Upper lobe of right lung (tissue), 1 donor: ENCODE results near the gene FARP2. TPM values are rescaled to one million over a fixed set of nuclear protein-coding genes. Genes with fewer than 3 reads are reported as not detected.

Source experiments
- ATAC-seq: fragments of 200-7000 bp; cut with Tn5 transposase; one replicate; pipeline ENCODE4 v1.9.1; 2020; ENCODE audit warnings: mild to moderate bottlenecking, moderate library complexity
- DNase-seq: peaks from one replicate; pipeline ENCODE4 v3.0.0-alpha.2; 2020
- H3K27ac ChIP-seq: fragments of 200-600 bp; one replicate; pipeline ENCODE4 v1.8.0; 2022
- H3K27me3 ChIP-seq: fragments of 200-600 bp; one replicate; pipeline ENCODE4 v1.8.0; 2022; ENCODE audit warnings: mild to moderate bottlenecking
- H3K36me3 ChIP-seq: fragments of 200-600 bp; one replicate; pipeline ENCODE4 v1.8.0; 2022
- H3K4me1 ChIP-seq: fragments of 200-600 bp; one replicate; pipeline ENCODE4 v1.8.0; 2022
- H3K4me3 ChIP-seq: fragments of 200-600 bp; one replicate; pipeline ENCODE4 v1.8.0; 2022; ENCODE audit warnings: mild to moderate bottlenecking
- H3K9me3 ChIP-seq: fragments of 200-600 bp; one replicate; pipeline ENCODE4 v1.8.0; 2022
- intact Hi-C: fragments of 100-400 bp; cut with DNase I; formaldehyde crosslinking; loops from one replicate; pipeline ENCODE4 v1.11.0; 2022
- total RNA-seq: library from RNA; stranded (reverse); fragmentation: NEBNext Ultra II Directional; extraction: Animal tissue kit (Norgen Biotek cat#: 25700); gene quantifications from one replicate; pipeline ENCODE4 v1.2.1, GENCODE V29; 2021
- TF ChIP-seq, protein P1 (sequence below): fragments of 200-600 bp; IDR thresholded peaks from one replicate; pipeline ENCODE4 v1.8.0; 2022; ENCODE audit warnings: antibody characterized with exemption
- donor health status: DM: no; HTN: yes; CAD: no; lungs with severe emphysema.

Gene FARP2
- total RNA-seq, 1 donor from 2014 or later = 48.6 TPM

DNA sequence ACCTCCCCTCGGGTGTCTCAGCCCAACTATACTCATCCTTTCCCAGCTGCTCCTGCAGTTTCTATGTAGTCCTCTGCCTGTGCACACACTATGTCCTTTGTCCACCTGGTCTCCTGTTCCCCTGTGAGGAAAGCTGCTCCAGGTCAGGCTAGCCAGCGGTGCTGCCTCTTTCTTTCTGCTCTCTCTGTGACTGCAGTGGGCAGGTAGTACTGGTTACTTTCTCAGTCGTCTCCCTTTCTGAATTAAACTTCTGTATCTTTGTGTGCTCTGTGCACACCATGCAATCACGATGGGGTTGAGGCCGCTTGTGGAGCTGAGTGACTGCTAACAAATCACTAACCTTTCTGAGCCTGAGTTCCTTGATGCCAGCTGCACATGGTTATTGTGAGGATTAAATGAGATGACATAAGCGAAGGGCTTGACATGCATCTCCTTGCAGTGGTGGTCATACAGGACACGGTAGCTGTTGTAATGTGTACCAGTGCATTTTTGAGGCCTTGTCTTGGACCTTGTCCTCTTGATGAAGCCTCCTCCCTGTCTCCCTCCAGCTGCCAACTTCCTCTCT, 3.5 kb downstream of the FARP2 start:
- no peak for ATAC-seq
- no peak for DNase-seq
- Histone ChIP-seq H3K27ac (no peak overlapping the region), H3K4me1 (peaks cover 46% of the 10 kb centered on the region), H3K4me3 (no peak overlapping the region), H3K27me3 (no peaks in the 10 kb centered on the region), H3K9me3 (no peaks in the 10 kb centered on the region), H3K36me3 (no peaks in the 10 kb centered on the region)
- intact Hi-C loops = no loop called here
- TF ChIP-seq, protein P1, sequence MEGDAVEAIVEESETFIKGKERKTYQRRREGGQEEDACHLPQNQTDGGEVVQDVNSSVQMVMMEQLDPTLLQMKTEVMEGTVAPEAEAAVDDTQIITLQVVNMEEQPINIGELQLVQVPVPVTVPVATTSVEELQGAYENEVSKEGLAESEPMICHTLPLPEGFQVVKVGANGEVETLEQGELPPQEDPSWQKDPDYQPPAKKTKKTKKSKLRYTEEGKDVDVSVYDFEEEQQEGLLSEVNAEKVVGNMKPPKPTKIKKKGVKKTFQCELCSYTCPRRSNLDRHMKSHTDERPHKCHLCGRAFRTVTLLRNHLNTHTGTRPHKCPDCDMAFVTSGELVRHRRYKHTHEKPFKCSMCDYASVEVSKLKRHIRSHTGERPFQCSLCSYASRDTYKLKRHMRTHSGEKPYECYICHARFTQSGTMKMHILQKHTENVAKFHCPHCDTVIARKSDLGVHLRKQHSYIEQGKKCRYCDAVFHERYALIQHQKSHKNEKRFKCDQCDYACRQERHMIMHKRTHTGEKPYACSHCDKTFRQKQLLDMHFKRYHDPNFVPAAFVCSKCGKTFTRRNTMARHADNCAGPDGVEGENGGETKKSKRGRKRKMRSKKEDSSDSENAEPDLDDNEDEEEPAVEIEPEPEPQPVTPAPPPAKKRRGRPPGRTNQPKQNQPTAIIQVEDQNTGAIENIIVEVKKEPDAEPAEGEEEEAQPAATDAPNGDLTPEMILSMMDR = no peak

DNA sequence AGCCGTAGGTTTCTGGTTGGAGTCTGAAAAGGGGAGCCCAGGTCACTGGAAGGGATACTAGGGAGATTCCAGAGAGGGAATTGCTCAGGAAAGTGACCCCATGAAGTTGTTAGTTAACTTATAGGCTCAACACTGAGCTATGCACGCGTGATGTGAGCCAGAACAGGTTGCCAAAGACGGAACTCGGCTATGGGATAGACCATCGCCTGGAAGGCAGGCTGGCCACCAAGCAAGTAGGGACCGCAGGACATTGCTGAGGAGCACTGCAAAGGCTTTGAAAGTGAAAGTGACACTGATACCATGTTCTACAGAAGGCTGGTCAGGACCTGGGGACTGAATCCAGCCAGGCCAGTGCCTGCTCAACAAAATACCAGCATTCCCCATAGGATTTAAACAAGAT, 7.3 kb downstream of the FARP2 start:
- Histone ChIP-seq H3K4me1 (peaks cover 22% of the 10 kb centered on the region), H3K27me3 (no peaks in the 10 kb centered on the region), H3K27ac (no peak overlapping the region), H3K4me3 (no peak overlapping the region), H3K9me3 (no peaks in the 10 kb centered on the region), H3K36me3 (no peaks in the 10 kb centered on the region)
- intact Hi-C loops = no loop called here
- TF ChIP-seq, protein P1 = no peak
- DNase-seq (no peak), ATAC-seq (peak; percentile 66)

DNA sequence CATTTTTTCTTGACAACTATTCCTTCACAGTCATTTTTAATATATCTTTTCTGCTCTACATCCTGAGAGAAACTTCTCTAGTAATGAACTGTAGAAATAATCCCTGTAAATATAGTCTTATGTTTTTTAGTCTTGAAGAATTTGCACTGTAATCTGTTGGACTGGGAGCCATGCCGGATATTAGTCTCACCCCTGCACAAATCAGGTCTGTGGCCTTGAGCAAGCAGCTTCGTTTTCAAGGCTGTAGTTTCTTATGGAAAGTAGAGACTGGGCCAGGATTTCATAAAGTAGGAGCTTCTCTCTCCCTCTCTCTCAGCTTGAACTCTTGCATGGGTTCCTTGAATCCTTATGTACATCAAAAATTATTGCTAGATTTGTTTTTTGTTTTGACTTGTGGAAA, 8.7 kb downstream of the FARP2 start:
- ATAC-seq = no peak

DNA sequence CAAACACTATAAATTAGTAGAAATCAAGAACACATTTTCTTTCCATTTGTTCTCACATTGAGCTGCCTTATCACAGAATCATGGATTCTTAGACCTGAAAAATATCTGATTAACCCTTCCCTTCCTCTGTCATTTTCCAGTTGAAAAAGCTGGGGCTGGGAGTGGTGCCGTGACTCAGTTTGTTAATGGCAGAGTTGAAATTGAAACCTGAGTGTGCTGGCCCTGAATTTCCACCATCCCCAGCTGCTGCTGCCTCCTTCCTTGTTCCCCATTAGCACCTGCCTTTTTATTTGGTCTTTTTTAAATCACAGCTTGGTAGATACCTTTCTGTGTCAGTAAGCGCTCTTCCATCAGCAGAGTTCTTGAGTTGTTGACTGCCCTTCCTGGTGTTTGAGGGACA, 10.6 kb downstream of the FARP2 start:
- TF ChIP-seq, protein P1 = no peak
- Histone ChIP-seq H3K36me3 (no peaks in the 10 kb centered on the region), H3K27me3 (no peaks in the 10 kb centered on the region), H3K9me3 (no peaks in the 10 kb centered on the region), H3K4me1 (peaks cover 12% of the 10 kb centered on the region), H3K27ac (no peak overlapping the region), H3K4me3 (no peak overlapping the region)
- ATAC-seq (no peak), DNase-seq (no peak)
- intact Hi-C loops = no loop called here

More for the DNA sequence above, 8.7 kb downstream of the FARP2 start:
- TF ChIP-seq, protein P1 = no peak
- Histone ChIP-seq H3K27me3 (no peaks in the 10 kb centered on the region), H3K27ac (no peak overlapping the region), H3K4me1 (peaks cover 12% of the 10 kb centered on the region), H3K4me3 (no peak overlapping the region), H3K36me3 (no peaks in the 10 kb centered on the region), H3K9me3 (no peaks in the 10 kb centered on the region)
- intact Hi-C loops = no loop called here
- DNase-seq = no peak

DNA sequence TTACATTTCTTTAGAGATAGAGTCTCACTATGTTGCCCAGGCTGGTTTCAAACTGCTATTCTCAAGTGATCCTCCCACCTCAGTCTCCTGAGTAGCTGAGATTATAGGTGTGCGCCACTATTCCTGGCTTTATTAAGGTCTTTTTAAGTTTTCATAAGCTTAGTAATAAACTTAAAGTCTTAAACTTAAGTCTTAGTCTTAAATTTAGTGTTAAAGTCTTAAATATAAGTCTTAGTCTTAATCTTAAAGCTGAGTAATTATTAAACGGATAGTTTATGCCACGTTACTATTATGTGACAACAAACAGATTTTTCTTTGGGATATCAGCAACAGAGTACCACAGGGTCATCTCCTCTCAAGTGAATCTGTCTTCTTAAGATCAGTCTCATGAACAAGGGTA, 12.6 kb downstream of the FARP2 start:
- no peak overlapping the region for H3K27ac ChIP-seq
- no peaks in the 10 kb centered on the region for H3K9me3 ChIP-seq
- no peaks in the 10 kb centered on the region for H3K27me3 ChIP-seq
- H3K36me3 ChIP-seq = no peaks in the 10 kb centered on the region
- intact Hi-C loops = no loop called here
- peaks cover 6% of the 10 kb centered on the region for H3K4me1 ChIP-seq
- TF ChIP-seq, protein P1 = no peak
- ATAC-seq (no peak), DNase-seq (no peak)
- H3K4me3 ChIP-seq = no peak overlapping the region
